Hepatocyte (in vitro differentiated cells): ENCODE results near the gene AGAP1. TPM values are rescaled to one million over a fixed set of nuclear protein-coding genes. Genes with fewer than 3 reads are reported as not detected.

Experiments
- DNase-seq: peaks from one replicate; pipeline ENCODE4 v3.0.0-alpha.2; 2016; ENCODE audit warnings: low spot score
- H2AFZ ChIP-seq: fragments of 200-600 bp; sonication (generic); 2 replicates; pipeline ENCODE4 v1.6.0; 2016; ENCODE audit warnings: antibody characterized with exemption, mild to moderate bottlenecking
- H3K27ac ChIP-seq: fragments of 200-600 bp; sonication (generic); 2 replicates; pipeline ENCODE4 v1.5.1; 2016; ENCODE audit warnings: mild to moderate bottlenecking
- H3K27me3 ChIP-seq: fragments of 200-600 bp; sonication (generic); 2 replicates; pipeline ENCODE4 v1.6.1; 2016
- H3K36me3 ChIP-seq: fragments of 200-600 bp; sonication (generic); replicated peaks from 2 replicates; pipeline ENCODE4 v1.5.1; 2016; ENCODE audit warnings: low read depth; ENCODE audit not compliant: insufficient read depth
- H3K4me1 ChIP-seq: fragments of 200-600 bp; sonication (generic); 2 replicates; pipeline ENCODE4 v1.5.1; 2016; ENCODE audit warnings: mild to moderate bottlenecking, moderate library complexity; ENCODE audit not compliant: insufficient read depth
- H3K4me2 ChIP-seq: fragments of 200-600 bp; sonication (generic); 2 replicates; pipeline ENCODE4 v1.6.0; 2016
- H3K4me3 ChIP-seq: fragments of 200-600 bp; sonication (generic); 2 replicates; pipeline ENCODE4 v1.5.1; 2016; ENCODE audit warnings: mild to moderate bottlenecking
- H3K79me2 ChIP-seq: fragments of 200-600 bp; sonication (generic); 2 replicates; pipeline ENCODE4 v1.6.0; 2017; ENCODE audit warnings: mild to moderate bottlenecking
- H3K9me2 ChIP-seq: fragments of 200-600 bp; sonication (generic); replicated peaks from 2 replicates; pipeline ENCODE4 v1.6.0; 2017; ENCODE audit warnings: mild to moderate bottlenecking; ENCODE audit not compliant: insufficient read depth
- H3K9me3 ChIP-seq: fragments of 200-600 bp; sonication (generic); 2 replicates; pipeline ENCODE4 v1.5.1; 2016; ENCODE audit warnings: low read depth, mild to moderate bottlenecking
- H4K20me1 ChIP-seq: fragments of 200-600 bp; sonication (generic); 2 replicates; pipeline ENCODE4 v1.6.0; 2016; ENCODE audit warnings: mild to moderate bottlenecking; ENCODE audit not compliant: insufficient read depth, poor library complexity, severe bottlenecking
- CTCF ChIP-seq: fragments of 200-600 bp; sonication (generic); IDR thresholded peaks from 2 replicates; pipeline ENCODE4 v1.5.1; 2016; ENCODE audit warnings: antibody characterized with exemption, mild to moderate bottlenecking; ENCODE audit not compliant: poor library complexity
- EZH2 ChIP-seq: fragments of 200-600 bp; sonication (generic); IDR thresholded peaks from 2 replicates; pipeline ENCODE4 v1.6.1; 2016; ENCODE audit warnings: antibody characterized with exemption, mild to moderate bottlenecking, borderline replicate concordance
- EZH2phosphoT487 ChIP-seq: fragments of 200-600 bp; sonication (generic); IDR thresholded peaks from one replicate; pipeline ENCODE4 v1.6.1; 2018; ENCODE audit warnings: antibody characterized with exemption, mild to moderate bottlenecking, low read depth, moderate library complexity; ENCODE audit not compliant: unreplicated experiment, severe bottlenecking
- WGBS: methylation state at CpG from one replicate; pipeline ENCODE4 v1.1.6; 2016; ENCODE audit warnings: low lambda C conversion rate; ENCODE audit errors: missing lambda C conversion rate; 5-methylcytosine and 5-hydroxymethylcytosine counted together
- polyA plus RNA-seq: library from polyadenylated mRNA; unstranded; fragments of >200 nt; fragmentation: Nextera tagmentation; extraction: Ambion mirVana; gene quantifications from 2 replicates; pipeline ENCODE4 v1.2.1, GENCODE V29; 2016
- total RNA-seq: library from RNA; depleted of rRNA; stranded (reverse); fragments of >200 nt; gene quantifications from 2 replicates; pipeline ENCODE4 v1.2.3, GENCODE V29; 2014

AGAP1 gene
- total and polyA plus RNA-seq, 2 experiments from 2014 or later: 12.1 to 20.0 TPM

- TF ChIP-seq CTCF: no peak
- no peak for TF ChIP-seq EZH2
- TF ChIP-seq EZH2phosphoT487: no peak
- WGBS: 90% methylated on average over 25 of the region's 26 CpGs
- H3K36me3 ChIP-seq: no peaks in the 10 kb centered on the region
Measured at GRCh38 chr2:235851828-235852525, 358.1 kb downstream of the AGAP1 start.

GRCh38 chr2:235852526-235852920 is 358.7 kb downstream of the AGAP1 start:
- Histone ChIP-seq H3K9me3 (no peaks in the 10 kb centered on the region), H3K27me3 (no peaks in the 10 kb centered on the region), H3K27ac (no peak overlapping the region), H3K36me3 (no peaks in the 10 kb centered on the region), H3K9me2 (no peaks in the 10 kb centered on the region), H3K4me3 (no peak overlapping the region), H3K79me2 (no peaks in the 10 kb centered on the region), H4K20me1 (no peaks in the 10 kb centered on the region), H3K4me2 (no peak overlapping the region), H3K4me1 (no peaks in the 10 kb centered on the region), H2AFZ (no peak overlapping the region)
- TF ChIP-seq EZH2: no peak
- TF ChIP-seq EZH2phosphoT487: no peak
- no peak for TF ChIP-seq CTCF
- DNase-seq: no peak
- whole genome bisulfite sequencing: 52% methylated on average over 11 of the region's 11 CpGs

More at GRCh38 chr2:235851828-235852525, 358.1 kb downstream of the AGAP1 start:
- Histone ChIP-seq H3K9me2 (no peaks in the 10 kb centered on the region), H3K4me3 (no peak overlapping the region), H3K4me1 (no peaks in the 10 kb centered on the region), H2AFZ (no peak overlapping the region), H4K20me1 (no peaks in the 10 kb centered on the region), H3K4me2 (no peak overlapping the region), H3K27ac (no peak overlapping the region), H3K79me2 (no peaks in the 10 kb centered on the region), H3K9me3 (no peaks in the 10 kb centered on the region), H3K27me3 (no peaks in the 10 kb centered on the region)
- DNase-seq: no peak

- no peaks in the 10 kb centered on the region for H3K9me2 ChIP-seq
Measured at GRCh38 chr2:235854276-235854675, 360.4 kb downstream of the AGAP1 start.

More at GRCh38 chr2:235854276-235854675, 360.4 kb downstream of the AGAP1 start:
- Histone ChIP-seq H4K20me1 (no peaks in the 10 kb centered on the region), H3K27me3 (no peaks in the 10 kb centered on the region), H3K9me3 (no peaks in the 10 kb centered on the region), H2AFZ (no peak overlapping the region), H3K4me3 (no peak overlapping the region), H3K27ac (no peak overlapping the region), H3K79me2 (no peaks in the 10 kb centered on the region), H3K36me3 (no peaks in the 10 kb centered on the region), H3K4me1 (no peaks in the 10 kb centered on the region), H3K4me2 (no peak overlapping the region)
- TF ChIP-seq EZH2phosphoT487: no peak
- TF ChIP-seq CTCF: no peak
- no peak for TF ChIP-seq EZH2
- WGBS: 99% methylated on average over 9 of the region's 9 CpGs
- no peak for DNase-seq
